Measurements from ENCODE around the gene ARHGAP26.

Gene ARHGAP26

DNA sequence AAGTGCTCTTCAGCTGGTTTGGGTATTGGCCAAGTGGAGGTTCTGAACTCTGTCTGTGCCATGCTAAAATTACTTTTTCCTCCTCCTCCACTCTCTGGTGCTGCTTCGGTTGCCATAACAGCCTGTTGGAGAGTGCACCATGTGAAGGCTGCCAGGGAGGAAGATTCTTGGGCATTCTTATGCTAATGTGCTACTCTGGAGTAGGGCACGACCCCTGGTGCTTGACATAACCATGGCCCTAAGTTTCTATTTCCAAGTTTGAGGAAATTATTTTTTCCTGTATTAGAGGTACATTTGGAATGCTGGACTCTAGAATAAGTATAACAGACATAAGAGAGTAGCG, 111.6 kb downstream of the ARHGAP26 start:
- Histone ChIP-seq H3K27ac (peak overlapping the region; percentile 81), H3K36me3 (peaks cover 90% of the 10 kb centered on the region), H3K4me1 (ENCODE audit: control insufficient read depth in 1 of 2, insufficient read depth in 1 of 2, low read depth in 1 of 2, low read length in 1 of 2) (peaks cover 24 to 25% of the 10 kb centered on the region in 2 experiments), H3K9me3 (no peaks in the 10 kb centered on the region), H3K4me3 (ENCODE audit: low read depth in 1 of 2, low read length in 1 of 2) (no peak overlapping the region), H3K27me3 (no peaks in the 10 kb centered on the region)
- TF ChIP-seq CTCF (IDR thresholded peaks at IDR 0.05): no peak

DNA sequence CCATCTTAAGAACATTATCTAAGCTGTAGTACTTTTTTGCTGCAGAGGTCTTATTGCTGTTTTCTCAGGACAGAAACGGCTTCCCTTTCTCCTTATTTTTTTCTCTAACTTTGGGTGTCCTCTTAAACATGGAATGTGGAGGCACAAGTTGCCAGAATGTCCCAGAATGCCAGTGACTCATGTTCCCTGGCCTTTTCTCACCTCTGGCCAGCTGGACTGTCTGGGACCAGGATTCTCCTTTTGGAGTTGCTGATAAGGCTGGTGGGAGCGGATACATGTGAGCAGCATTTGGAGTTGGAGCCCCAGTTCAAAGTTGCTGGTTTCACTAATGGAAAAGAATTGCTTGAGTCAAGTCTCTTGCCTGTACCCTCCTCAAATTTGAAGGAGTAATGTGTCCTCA, 112.8 kb downstream of the ARHGAP26 start:
- no peaks in the 10 kb centered on the region for H3K27me3 ChIP-seq
- no peak overlapping the region for H3K4me3 ChIP-seq (ENCODE audit: low read depth in 1 of 2, low read length in 1 of 2)
- peaks cover 24 to 25% of the 10 kb centered on the region in 2 experiments for H3K4me1 ChIP-seq (ENCODE audit: control insufficient read depth in 1 of 2, insufficient read depth in 1 of 2, low read depth in 1 of 2, low read length in 1 of 2)
- no peak overlapping the region for H3K27ac ChIP-seq
- H3K9me3 ChIP-seq: no peaks in the 10 kb centered on the region
- TF ChIP-seq CTCF (IDR thresholded peaks at IDR 0.05): no peak
- H3K36me3 ChIP-seq: peaks cover 92% of the 10 kb centered on the region

DNA sequence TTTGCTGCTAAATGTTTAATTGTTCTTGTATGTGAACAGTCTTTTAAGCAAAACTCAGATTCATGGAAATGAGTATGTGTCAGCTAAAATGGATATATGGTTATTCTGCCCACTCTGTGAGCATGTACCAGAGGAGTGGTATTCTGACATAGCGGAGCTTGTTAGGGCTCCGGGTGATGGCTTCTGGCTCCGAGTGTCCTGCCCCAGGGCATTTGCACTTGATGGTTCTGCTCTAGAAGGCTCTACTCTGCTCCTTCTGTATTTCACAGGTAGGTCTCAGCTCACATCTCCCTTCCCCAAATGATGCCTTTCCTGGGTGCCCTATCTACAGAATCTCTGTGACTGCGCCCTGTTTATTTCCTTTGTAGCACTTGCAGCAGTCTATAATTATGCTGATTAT, 113.3 kb downstream of the ARHGAP26 start:
- Histone ChIP-seq H3K36me3 (peaks cover 92% of the 10 kb centered on the region), H3K4me1 (ENCODE audit: control insufficient read depth in 1 of 2, insufficient read depth in 1 of 2, low read depth in 1 of 2, low read length in 1 of 2) (peaks cover 23 to 24% of the 10 kb centered on the region in 2 experiments), H3K27me3 (no peaks in the 10 kb centered on the region), H3K4me3 (ENCODE audit: low read depth in 1 of 2, low read length in 1 of 2) (no peak overlapping the region), H3K27ac (no peak overlapping the region), H3K9me3 (no peaks in the 10 kb centered on the region)
- TF ChIP-seq CTCF (IDR thresholded peaks at IDR 0.05): no peak

GRCh38 chr5:142884029-142884428, 113.9 kb downstream of the ARHGAP26 start:
- H3K4me1 ChIP-seq (ENCODE audit: control insufficient read depth in 1 of 2, insufficient read depth in 1 of 2, low read depth in 1 of 2, low read length in 1 of 2): peaks cover 19 to 24% of the 10 kb centered on the region in 2 experiments
- no peak overlapping the region for H3K4me3 ChIP-seq (ENCODE audit: low read depth in 1 of 2, low read length in 1 of 2)
- peaks cover 97% of the 10 kb centered on the region for H3K36me3 ChIP-seq
- H3K27me3 ChIP-seq: no peaks in the 10 kb centered on the region
- H3K9me3 ChIP-seq: no peaks in the 10 kb centered on the region
- no peak for TF ChIP-seq CTCF (IDR thresholded peaks at IDR 0.05)
- no peak overlapping the region for H3K27ac ChIP-seq

- Histone ChIP-seq H3K27ac (no peak overlapping the region), H3K36me3 (peaks cover 89% of the 10 kb centered on the region), H3K27me3 (no peaks in the 10 kb centered on the region), H3K9me3 (no peaks in the 10 kb centered on the region), H3K4me1 (ENCODE audit: control insufficient read depth in 1 of 2, insufficient read depth in 1 of 2, low read depth in 1 of 2, low read length in 1 of 2) (peaks cover 6 to 8% of the 10 kb centered on the region in 2 experiments), H3K4me3 (ENCODE audit: low read depth in 1 of 2, low read length in 1 of 2) (no peak overlapping the region)
- no peak for TF ChIP-seq CTCF (IDR thresholded peaks at IDR 0.05)
Measured at GRCh38 chr5:142886211-142886610, 116.0 kb downstream of the ARHGAP26 start.

GRCh38 chr5:142886956-142887355, 116.8 kb downstream of the ARHGAP26 start:
- Histone ChIP-seq H3K27ac (no peak overlapping the region), H3K4me3 (ENCODE audit: low read depth in 1 of 2, low read length in 1 of 2) (no peak overlapping the region), H3K36me3 (peaks cover 82% of the 10 kb centered on the region), H3K9me3 (no peaks in the 10 kb centered on the region), H3K4me1 (ENCODE audit: control insufficient read depth in 1 of 2, insufficient read depth in 1 of 2, low read depth in 1 of 2, low read length in 1 of 2) (peaks cover 0 to under 1% of the 10 kb centered on the region in 2 experiments), H3K27me3 (no peaks in the 10 kb centered on the region)
- TF ChIP-seq CTCF (IDR thresholded peaks at IDR 0.05): no peak

All from neutrophil (primary cell).